SU-DHL-6 (cell line): ENCODE data around the gene DAPK2.

Experiments
- EZH2phosphoT487 ChIP-seq: fragments of 200-600 bp; sonication (generic), shearing (Covaris generic); conservative IDR thresholded peaks from 2 replicates; pipeline ENCODE4 v1.6.1; 2018; ENCODE audit warnings: mild to moderate bottlenecking, antibody characterized with exemption, low read length, moderate library complexity, mixed read lengths
- TF ChIP-seq, protein P1 (sequence below): fragments of 200-600 bp; sonication (generic); IDR thresholded peaks from one replicate; pipeline ENCODE4 v1.5.1; 2017; ENCODE audit warnings: antibody characterized with exemption, mild to moderate bottlenecking, low read length, moderate library complexity; ENCODE audit not compliant: insufficient read depth, poor library complexity, severe bottlenecking

DNA sequence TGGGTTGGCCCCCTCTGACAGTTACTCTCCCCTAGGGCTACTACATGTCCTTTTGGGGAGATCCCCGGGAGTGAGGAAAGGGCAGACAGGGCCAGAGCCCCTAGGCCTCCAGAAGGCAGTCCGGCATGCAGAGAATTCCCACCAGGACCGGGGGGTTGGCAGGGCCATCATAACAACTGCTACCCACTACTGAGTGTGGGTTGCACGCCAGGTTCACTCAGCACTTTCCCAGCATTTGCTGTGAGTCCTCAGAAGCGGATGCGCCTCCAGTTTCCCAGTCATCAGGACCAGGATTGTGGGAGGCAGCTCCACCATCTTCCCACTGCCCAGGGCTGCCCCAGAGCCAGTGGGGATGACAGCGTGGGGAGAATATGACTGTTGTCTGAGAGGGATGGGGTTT lies 161.3 kb downstream of the DAPK2 start:
- TF ChIP-seq, protein P1, sequence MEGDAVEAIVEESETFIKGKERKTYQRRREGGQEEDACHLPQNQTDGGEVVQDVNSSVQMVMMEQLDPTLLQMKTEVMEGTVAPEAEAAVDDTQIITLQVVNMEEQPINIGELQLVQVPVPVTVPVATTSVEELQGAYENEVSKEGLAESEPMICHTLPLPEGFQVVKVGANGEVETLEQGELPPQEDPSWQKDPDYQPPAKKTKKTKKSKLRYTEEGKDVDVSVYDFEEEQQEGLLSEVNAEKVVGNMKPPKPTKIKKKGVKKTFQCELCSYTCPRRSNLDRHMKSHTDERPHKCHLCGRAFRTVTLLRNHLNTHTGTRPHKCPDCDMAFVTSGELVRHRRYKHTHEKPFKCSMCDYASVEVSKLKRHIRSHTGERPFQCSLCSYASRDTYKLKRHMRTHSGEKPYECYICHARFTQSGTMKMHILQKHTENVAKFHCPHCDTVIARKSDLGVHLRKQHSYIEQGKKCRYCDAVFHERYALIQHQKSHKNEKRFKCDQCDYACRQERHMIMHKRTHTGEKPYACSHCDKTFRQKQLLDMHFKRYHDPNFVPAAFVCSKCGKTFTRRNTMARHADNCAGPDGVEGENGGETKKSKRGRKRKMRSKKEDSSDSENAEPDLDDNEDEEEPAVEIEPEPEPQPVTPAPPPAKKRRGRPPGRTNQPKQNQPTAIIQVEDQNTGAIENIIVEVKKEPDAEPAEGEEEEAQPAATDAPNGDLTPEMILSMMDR, result no peak
- TF ChIP-seq EZH2phosphoT487, result no peak
